Esophagus (tissue), 2 donors: ENCODE measurements around the gene GABBR2. TPM values are rescaled to one million over a fixed set of nuclear protein-coding genes. Genes with fewer than 3 reads are reported as not detected.
"Not testable (repeated sequence)": the region's sequence is repeated elsewhere in the genome, so short reads cannot be mapped to it uniquely, and the experiment has no call there.

Source experiments
- H3K27ac ChIP-seq, 2 donors: one replicate each; pipeline ENCODE4 v1.5.1; 2013; ENCODE audit warnings: low read depth in 2 of 2, mild to moderate bottlenecking in 2 of 2, inconsistent platforms in 1 of 2, low read length in 1 of 2, moderate library complexity in 1 of 2
- H3K27me3 ChIP-seq, 2 donors: one replicate each; pipeline ENCODE4 v1.6.1; 2013; ENCODE audit warnings: low read length in 2 of 2, control low read depth in 1 of 2, mild to moderate bottlenecking in 1 of 2; ENCODE audit not compliant: insufficient read depth in 2 of 2, control insufficient read depth in 1 of 2
- H3K36me3 ChIP-seq, 2 donors: one replicate each; pipeline ENCODE4 v1.6.1; 2013; ENCODE audit warnings: low read length in 1 of 2; ENCODE audit not compliant: control insufficient read depth in 2 of 2, insufficient read depth in 2 of 2
- H3K4me1 ChIP-seq, 2 donors: one replicate each; pipeline ENCODE4 v1.6.1; 2013; ENCODE audit warnings: low read length in 1 of 2; ENCODE audit not compliant: control insufficient read depth in 2 of 2, insufficient read depth in 2 of 2
- H3K4me3 ChIP-seq, 2 donors: one replicate each; pipeline ENCODE4 v1.5.1; 2013; ENCODE audit warnings: low read length in 2 of 2, mild to moderate bottlenecking in 2 of 2, low read depth in 1 of 2, moderate library complexity in 1 of 2
- H3K9me3 ChIP-seq, 2 donors: one replicate each; pipeline ENCODE4 v1.6.1; 2013; ENCODE audit warnings: mild to moderate bottlenecking in 2 of 2, low read depth in 1 of 2, low read length in 1 of 2, moderate library complexity in 1 of 2; ENCODE audit not compliant: control insufficient read depth in 2 of 2, insufficient read depth in 1 of 2
- WGBS, 2 donors: extraction: QIAGEN DNeasy Blood & Tissue Kit; methylation state at CpG; one replicate each; pipeline ENCODE4 v1.1.7; 2013; 5-methylcytosine and 5-hydroxymethylcytosine counted together
- polyA plus RNA-seq, 2 donors: library from polyadenylated mRNA; stranded (reverse); fragments of 200-250 nt; gene quantifications; one replicate each; pipeline ENCODE4 v1.2.3, GENCODE V29; 2013
- donor health status: healthy with polysubstance abuse.
- donor health status: Bipolar disorder and iron deficiency.

The GABBR2 gene
- polyA plus RNA-seq, 2 donors: under 0.01 TPM; not detected in 1

DNA sequence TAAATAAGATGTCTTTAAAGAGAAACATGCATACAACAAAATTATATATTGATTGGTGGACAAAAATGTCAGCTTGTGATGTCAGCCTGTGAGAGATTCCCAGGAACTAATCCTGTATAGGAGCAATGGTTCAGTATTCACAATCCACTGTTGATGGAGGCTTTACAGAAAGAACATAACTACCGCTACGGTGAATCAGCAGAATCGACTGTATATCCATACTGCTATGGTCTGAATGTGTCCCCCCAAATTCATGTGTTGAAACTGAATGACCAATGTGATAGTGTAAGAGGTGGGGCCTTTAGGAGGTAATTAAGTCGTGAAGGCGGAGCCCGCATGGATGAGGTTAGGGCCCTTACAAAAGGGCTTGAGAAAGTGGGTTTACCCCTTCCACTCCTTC lies 412.9 kb downstream of the GABBR2 start:
- Histone ChIP-seq H3K9me3 (no peaks in the 10 kb centered on the region), H3K4me1 (no peaks in the 10 kb centered on the region), H3K4me3 (no peak overlapping the region), H3K36me3 (no peaks in the 10 kb centered on the region), H3K27me3 (no peaks in the 10 kb centered on the region), H3K27ac (no peak overlapping the region)
- WGBS, 2 donors: 87 to 92% methylated on average over 6 of the region's 6 CpGs

GRCh38 chr9:98291820-98292219 lies 416.9 kb downstream of the GABBR2 start:
- Histone ChIP-seq H3K4me3 (no peak overlapping the region), H3K27me3 (no peaks in the 10 kb centered on the region), H3K9me3 (no peaks in the 10 kb centered on the region), H3K36me3 (no peaks in the 10 kb centered on the region), H3K27ac (no peak overlapping the region), H3K4me1 (no peaks in the 10 kb centered on the region)
- WGBS, 2 donors: 48 to 51% methylated on average over 5 of the region's 5 CpGs

DNA sequence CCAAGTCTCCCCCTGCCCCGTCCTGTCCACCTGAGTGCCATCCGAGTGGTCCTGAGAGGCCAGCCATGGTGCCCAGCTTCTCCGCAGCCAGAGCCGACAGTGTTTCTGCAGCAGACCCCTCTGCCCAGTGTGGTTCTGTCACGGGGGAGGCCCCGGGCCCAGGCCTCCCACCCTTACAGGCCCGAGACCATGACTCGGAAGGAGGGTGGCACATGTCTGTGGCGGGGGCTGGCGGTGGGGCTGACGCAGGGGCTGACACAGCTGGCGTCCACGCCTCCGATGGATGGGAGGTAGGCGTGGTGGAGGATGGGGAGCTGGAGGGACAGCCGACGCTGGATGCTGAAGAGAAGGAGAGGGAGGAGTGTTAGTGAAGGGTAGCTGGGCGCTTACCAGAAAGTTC lies 418.3 kb downstream of the GABBR2 start:
- no peaks in the 10 kb centered on the region for H3K36me3 ChIP-seq
- H3K4me3 ChIP-seq: no peak overlapping the region
- no peak overlapping the region for H3K27ac ChIP-seq
- no peaks in the 10 kb centered on the region for H3K27me3 ChIP-seq
- H3K4me1 ChIP-seq: no peaks in the 10 kb centered on the region
- 92 to 93% methylated on average over 18 of the region's 18 CpGs for WGBS, 2 donors
- H3K9me3 ChIP-seq: no peaks in the 10 kb centered on the region

GRCh38 chr9:98289614-98290201 lies 419.0 kb downstream of the GABBR2 start:
- WGBS, 2 donors: 82 to 84% methylated on average over 12 of the region's 12 CpGs
- Histone ChIP-seq H3K4me1 (no peaks in the 10 kb centered on the region), H3K27me3 (no peaks in the 10 kb centered on the region), H3K27ac (no peak overlapping the region), H3K9me3 (no peaks in the 10 kb centered on the region), H3K4me3 (no peak overlapping the region), H3K36me3 (no peaks in the 10 kb centered on the region)

DNA sequence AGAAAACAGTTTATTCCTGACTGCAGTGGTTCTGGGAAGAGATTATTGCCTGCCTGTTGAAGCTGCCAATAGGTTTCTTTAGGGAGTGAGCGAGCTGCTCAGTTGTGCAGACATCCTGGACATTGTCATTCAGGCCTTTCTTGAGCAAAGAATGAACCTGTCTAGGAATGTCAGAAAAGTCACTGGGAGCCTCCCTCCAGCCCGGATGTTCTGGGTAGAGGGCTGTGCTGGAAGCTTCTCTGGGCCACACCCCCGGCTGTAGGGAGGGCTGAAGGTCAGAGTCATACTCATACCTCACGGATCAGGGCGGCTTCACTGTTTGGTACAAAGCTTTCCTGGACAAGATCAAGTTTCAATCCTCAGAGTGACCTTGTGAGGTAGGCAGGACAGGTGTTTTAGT lies 419.9 kb downstream of the GABBR2 start:
- Histone ChIP-seq H3K4me3 (no peak overlapping the region), H3K27ac (no peak overlapping the region), H3K4me1 (no peaks in the 10 kb centered on the region), H3K27me3 (no peaks in the 10 kb centered on the region), H3K9me3 (no peaks in the 10 kb centered on the region), H3K36me3 (no peaks in the 10 kb centered on the region)
- 69 to 71% methylated on average over 5 of the region's 5 CpGs for WGBS, 2 donors

- no peaks in the 10 kb centered on the region for H3K36me3 ChIP-seq
- H3K4me3 ChIP-seq: no peak overlapping the region
- no peaks in the 10 kb centered on the region for H3K4me1 ChIP-seq
- no peak overlapping the region for H3K27ac ChIP-seq
- 94 to 96% methylated on average over 4 of the region's 4 CpGs for WGBS, 2 donors
- H3K9me3 ChIP-seq: no peaks in the 10 kb centered on the region
- no peaks in the 10 kb centered on the region for H3K27me3 ChIP-seq
Measured at GRCh38 chr9:98287384-98287783, 421.4 kb downstream of the GABBR2 start.

DNA sequence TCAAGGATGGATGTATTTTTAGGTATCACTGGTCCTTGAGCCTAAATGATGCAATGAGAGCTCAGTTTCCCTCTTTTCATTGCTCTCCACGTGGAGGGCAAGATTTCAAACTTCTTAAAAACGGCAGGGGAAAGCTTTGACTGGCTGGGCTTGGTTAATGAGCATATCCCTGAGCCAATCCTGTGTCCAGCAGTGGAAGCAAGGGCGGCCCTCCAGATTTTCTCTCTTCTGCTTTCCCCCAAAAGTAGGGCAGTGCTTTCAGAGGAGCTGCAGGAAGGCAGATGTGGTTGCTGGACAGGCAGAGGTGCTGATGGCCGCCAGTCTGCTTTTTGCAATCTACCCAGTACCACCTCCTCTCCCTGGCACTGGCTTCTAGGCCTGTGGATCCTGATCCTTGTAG lies 423.3 kb downstream of the GABBR2 start:
- Histone ChIP-seq H3K9me3 (no peaks in the 10 kb centered on the region), H3K4me3 (no peak overlapping the region), H3K4me1 (no peaks in the 10 kb centered on the region), H3K27me3 (no peaks in the 10 kb centered on the region), H3K36me3 (no peaks in the 10 kb centered on the region), H3K27ac (no peak overlapping the region)
- WGBS, 2 donors: 71 to 77% methylated on average over 4 of the region's 4 CpGs

DNA sequence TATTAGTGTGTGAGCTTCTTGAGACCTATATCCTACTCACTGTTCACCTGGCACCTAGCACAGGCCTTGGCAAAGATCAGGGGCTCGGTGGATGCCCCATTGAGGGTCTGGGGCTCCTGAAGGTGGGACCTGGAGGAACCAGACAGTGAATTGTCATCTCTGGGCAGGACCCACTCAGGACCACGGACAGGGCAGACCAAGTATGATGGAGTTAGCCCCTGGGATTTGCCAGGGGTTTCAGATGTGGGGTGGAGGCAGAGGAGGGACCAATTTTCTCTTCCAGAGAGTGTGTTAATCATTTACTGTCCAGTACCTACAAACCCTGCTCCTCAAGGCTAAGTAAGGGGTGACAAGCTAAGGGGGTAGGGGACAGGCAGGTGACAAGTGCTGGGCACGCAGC lies 424.0 kb downstream of the GABBR2 start:
- 68 to 73% methylated on average over 3 of the region's 3 CpGs for WGBS, 2 donors
- Histone ChIP-seq H3K9me3 (no peaks in the 10 kb centered on the region), H3K27me3 (no peaks in the 10 kb centered on the region), H3K36me3 (no peaks in the 10 kb centered on the region), H3K27ac (no peak overlapping the region), H3K4me3 (no peak overlapping the region), H3K4me1 (no peaks in the 10 kb centered on the region)

- H3K36me3 ChIP-seq, H3K4me1 ChIP-seq, H3K27ac ChIP-seq, H3K27me3 ChIP-seq, H3K4me3 ChIP-seq, H3K9me3 ChIP-seq: not testable (repeated sequence)
- WGBS, 2 donors: 64 to 65% methylated on average over 7 of the region's 7 CpGs
Measured at GRCh38 chr9:98283143-98283542, 425.6 kb downstream of the GABBR2 start.

DNA sequence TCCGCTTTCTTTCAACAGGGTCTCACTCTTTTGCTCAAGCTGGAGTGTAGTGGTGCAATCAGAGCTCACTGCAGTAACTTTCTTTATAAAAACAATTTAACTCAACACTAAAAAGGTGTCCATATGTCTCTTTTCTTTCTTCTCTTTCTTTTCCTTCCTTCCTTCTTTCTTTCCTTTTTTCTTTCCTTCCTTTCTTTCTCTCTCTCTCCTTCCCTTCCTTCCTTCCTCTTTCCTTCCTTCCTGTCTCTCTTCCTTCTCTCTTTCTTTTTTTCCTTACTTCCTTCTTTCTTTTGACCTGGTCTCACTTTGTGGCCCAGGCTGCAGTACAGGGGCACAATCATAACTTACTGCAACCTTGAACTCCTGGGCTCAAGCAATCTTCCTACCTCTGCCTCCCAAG lies 427.5 kb downstream of the GABBR2 start:
- H3K4me3 ChIP-seq: no peak overlapping the region

More for the DNA sequence above, 427.5 kb downstream of the GABBR2 start:
- no peaks in the 10 kb centered on the region for H3K36me3 ChIP-seq
- H3K27me3 ChIP-seq: no peaks in the 10 kb centered on the region
- no peak overlapping the region for H3K27ac ChIP-seq
- H3K4me1 ChIP-seq: no peaks in the 10 kb centered on the region
- 95 to 100% methylated on average over 1 of the region's 1 CpG for WGBS, 2 donors
- no peaks in the 10 kb centered on the region for H3K9me3 ChIP-seq
